ENCODE results near the gene USP32.

DNA sequence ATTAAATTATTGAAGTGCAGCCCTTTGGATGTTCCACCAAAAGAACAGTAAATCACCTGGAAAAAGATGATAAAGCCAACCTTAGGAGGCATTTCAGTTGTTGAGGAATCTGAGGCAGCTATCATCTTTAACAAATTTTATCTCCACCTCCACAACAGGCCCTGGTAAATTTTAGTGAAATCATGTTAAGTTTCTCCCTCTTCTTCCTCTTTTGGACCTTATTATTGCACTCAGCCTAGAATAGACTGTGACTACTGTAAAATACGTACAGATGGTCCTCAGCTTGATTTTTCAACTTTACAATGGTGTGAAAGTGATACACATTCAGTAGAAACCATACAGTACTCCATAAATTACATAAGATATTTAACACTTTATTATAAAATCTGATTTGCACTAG lies 90.3 kb downstream of the USP32 start:
- TF ChIP-seq, protein P1, sequence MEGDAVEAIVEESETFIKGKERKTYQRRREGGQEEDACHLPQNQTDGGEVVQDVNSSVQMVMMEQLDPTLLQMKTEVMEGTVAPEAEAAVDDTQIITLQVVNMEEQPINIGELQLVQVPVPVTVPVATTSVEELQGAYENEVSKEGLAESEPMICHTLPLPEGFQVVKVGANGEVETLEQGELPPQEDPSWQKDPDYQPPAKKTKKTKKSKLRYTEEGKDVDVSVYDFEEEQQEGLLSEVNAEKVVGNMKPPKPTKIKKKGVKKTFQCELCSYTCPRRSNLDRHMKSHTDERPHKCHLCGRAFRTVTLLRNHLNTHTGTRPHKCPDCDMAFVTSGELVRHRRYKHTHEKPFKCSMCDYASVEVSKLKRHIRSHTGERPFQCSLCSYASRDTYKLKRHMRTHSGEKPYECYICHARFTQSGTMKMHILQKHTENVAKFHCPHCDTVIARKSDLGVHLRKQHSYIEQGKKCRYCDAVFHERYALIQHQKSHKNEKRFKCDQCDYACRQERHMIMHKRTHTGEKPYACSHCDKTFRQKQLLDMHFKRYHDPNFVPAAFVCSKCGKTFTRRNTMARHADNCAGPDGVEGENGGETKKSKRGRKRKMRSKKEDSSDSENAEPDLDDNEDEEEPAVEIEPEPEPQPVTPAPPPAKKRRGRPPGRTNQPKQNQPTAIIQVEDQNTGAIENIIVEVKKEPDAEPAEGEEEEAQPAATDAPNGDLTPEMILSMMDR (IDR thresholded peaks at IDR 0.05): no peak
- TF ChIP-seq EZH2 (IDR thresholded peaks at IDR 0.05; ENCODE audit: borderline replicate concordance, insufficient read depth, low read depth, low read length, poor library complexity, severe bottlenecking): no peak

Measured in B cell (primary cell).